Activated CD8-positive, alpha-beta T cell treated with anti-CD3 and anti-CD28 coated beads for 36 hours (primary cell): ENCODE results near the gene GRM2. TPM values are rescaled to one million over a fixed set of nuclear protein-coding genes. Genes with fewer than 3 reads are reported as not detected.
A peak's percentile ranks its signal among the peaks of the same experiment; 100 is the strongest.
"Not testable (repeated sequence)": the region's sequence is repeated elsewhere in the genome, so short reads cannot be mapped to it uniquely, and the experiment has no call there.

ENCODE experiments used
- ATAC-seq: fragments of 200-7000 bp; cut with Tn5 transposase; one replicate; pipeline ENCODE4 v1.10.0; 2021; ENCODE audit warnings: mild to moderate bottlenecking, moderate library complexity
- CTCF ChIA-PET: fragments of 350-600 bp; sonication (Branson Sonifier 250); formaldehyde crosslinking; loops from one replicate; lab custom pipeline; 2021; ENCODE audit warnings: antibody characterized with exemption; lab: Charles Lee
- POLR2A ChIA-PET: fragments of 350-600 bp; sonication (Branson Sonifier 250); formaldehyde crosslinking; loops from one replicate; lab custom pipeline; 2021; ENCODE audit warnings: antibody characterized with exemption; lab: Charles Lee
- DNase-seq: peaks from one replicate; pipeline ENCODE4 v3.0.0-alpha.2; 2020
- H3K27ac Mint-ChIP-seq: one replicate; pipeline ENCODE4 v1.8.0; 2021; ENCODE audit warnings: mild to moderate bottlenecking, mixed read lengths
- H3K27me3 Mint-ChIP-seq: one replicate; pipeline ENCODE4 v1.8.0; 2021; ENCODE audit warnings: mixed read lengths
- H3K36me3 Mint-ChIP-seq: one replicate; pipeline ENCODE4 v1.8.0; 2021; ENCODE audit warnings: low read depth, mixed read lengths
- H3K4me1 Mint-ChIP-seq: one replicate; pipeline ENCODE4 v1.8.0; 2021; ENCODE audit warnings: low read depth, mixed read lengths
- H3K4me3 Mint-ChIP-seq: one replicate; pipeline ENCODE4 v1.8.0; 2021; ENCODE audit warnings: mild to moderate bottlenecking, moderate library complexity, mixed read lengths
- H3K9me3 Mint-ChIP-seq: one replicate; pipeline ENCODE4 v1.8.0; 2021; ENCODE audit warnings: mixed read lengths
- intact Hi-C: fragments of 100-400 bp; cut with micrococcal nuclease; formaldehyde crosslinking; loops from one replicate; pipeline ENCODE4 v1.10.0; 2022
- total RNA-seq, 2 experiments: library from RNA; stranded (reverse); gene quantifications; one replicate each; pipeline ENCODE4 v1.2.3, GENCODE V29; 2021
- TF ChIP-seq, protein P1 (sequence below): fragments of 200-600 bp; IDR thresholded peaks from one replicate; pipeline ENCODE4 v1.8.0; 2022; ENCODE audit warnings: antibody characterized with exemption, mild to moderate bottlenecking

The GRM2 gene
- total RNA-seq, 2 experiments from 2014 or later = 0.20 to 0.22 TPM

- peaks cover 5% of the 10 kb centered on the region for H3K9me3 Mint-ChIP-seq
- no peak overlapping the region for H3K4me3 Mint-ChIP-seq
- CTCF ChIA-PET = interaction anchor here (1.0 to 2.8 kb wide), 4 partner anchors 17 to 83 kb away, joined by 3 to 25 read pairs (median 5); no protein-coding TSS in a partner anchor
- peaks cover 19% of the 10 kb centered on the region for H3K27me3 Mint-ChIP-seq
- intact Hi-C loops = no loop called here
- peaks cover 5% of the 10 kb centered on the region for H3K36me3 Mint-ChIP-seq
- TF ChIP-seq, protein P1, sequence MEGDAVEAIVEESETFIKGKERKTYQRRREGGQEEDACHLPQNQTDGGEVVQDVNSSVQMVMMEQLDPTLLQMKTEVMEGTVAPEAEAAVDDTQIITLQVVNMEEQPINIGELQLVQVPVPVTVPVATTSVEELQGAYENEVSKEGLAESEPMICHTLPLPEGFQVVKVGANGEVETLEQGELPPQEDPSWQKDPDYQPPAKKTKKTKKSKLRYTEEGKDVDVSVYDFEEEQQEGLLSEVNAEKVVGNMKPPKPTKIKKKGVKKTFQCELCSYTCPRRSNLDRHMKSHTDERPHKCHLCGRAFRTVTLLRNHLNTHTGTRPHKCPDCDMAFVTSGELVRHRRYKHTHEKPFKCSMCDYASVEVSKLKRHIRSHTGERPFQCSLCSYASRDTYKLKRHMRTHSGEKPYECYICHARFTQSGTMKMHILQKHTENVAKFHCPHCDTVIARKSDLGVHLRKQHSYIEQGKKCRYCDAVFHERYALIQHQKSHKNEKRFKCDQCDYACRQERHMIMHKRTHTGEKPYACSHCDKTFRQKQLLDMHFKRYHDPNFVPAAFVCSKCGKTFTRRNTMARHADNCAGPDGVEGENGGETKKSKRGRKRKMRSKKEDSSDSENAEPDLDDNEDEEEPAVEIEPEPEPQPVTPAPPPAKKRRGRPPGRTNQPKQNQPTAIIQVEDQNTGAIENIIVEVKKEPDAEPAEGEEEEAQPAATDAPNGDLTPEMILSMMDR = no peak
- H3K27ac Mint-ChIP-seq = peak overlapping the region; percentile 46
- H3K4me1 Mint-ChIP-seq = peaks cover 36% of the 10 kb centered on the region
- POLR2A ChIA-PET = no interaction called here
- ATAC-seq = no peak
- no peak for DNase-seq
Measured at GRCh38 chr3:51735950-51736349, 29.1 kb downstream of the GRM2 start.

GRCh38 chr3:51739110-51739509, 32.2 kb downstream of the GRM2 start:
- ChIA-PET CTCF (interaction anchor here (2.7 kb wide), 1 partner anchor 20 kb away, joined by 12 read pairs; no protein-coding TSS in a partner anchor), POLR2A (no interaction called here)
- peaks cover 3% of the 10 kb centered on the region for H3K9me3 Mint-ChIP-seq
- DNase-seq (no peak), ATAC-seq (no peak)
- H3K4me1 Mint-ChIP-seq = peaks cover 27% of the 10 kb centered on the region
- no peak overlapping the region for H3K27ac Mint-ChIP-seq
- intact Hi-C loops = no loop called here
- H3K27me3 Mint-ChIP-seq = peaks cover 18% of the 10 kb centered on the region
- H3K4me3 Mint-ChIP-seq = no peak overlapping the region
- no peaks in the 10 kb centered on the region for H3K36me3 Mint-ChIP-seq
- TF ChIP-seq, protein P1 = no peak

- H3K4me3 Mint-ChIP-seq = peak overlapping the region; percentile 19
- intact Hi-C loops, POLR2A ChIA-PET, H3K27ac Mint-ChIP-seq, ATAC-seq, H3K9me3 Mint-ChIP-seq, DNase-seq, H3K36me3 Mint-ChIP-seq: not testable (repeated sequence)
- H3K4me1 Mint-ChIP-seq = peaks cover 16% of the 10 kb centered on the region
- CTCF ChIA-PET = interaction anchor here (1.0 to 1.8 kb wide), 2 partner anchors 57 to 58 kb away, joined by 3 to 4 read pairs; no protein-coding TSS in a partner anchor
- peaks cover 18% of the 10 kb centered on the region for H3K27me3 Mint-ChIP-seq
Measured at GRCh38 chr3:51742320-51742719, 35.5 kb downstream of the GRM2 start.

- CTCF ChIA-PET = interaction anchor here (1.8 kb wide), 1 partner anchor 56 kb away, joined by 4 read pairs; no protein-coding TSS in a partner anchor
- peaks cover 14% of the 10 kb centered on the region for H3K27me3 Mint-ChIP-seq
Measured at GRCh38 chr3:51742978-51743377, 36.1 kb downstream of the GRM2 start.

GRCh38 chr3:51747840-51748239, 41.0 kb downstream of the GRM2 start:
- ATAC-seq (peak; percentile 58), DNase-seq (no peak)
- Mint-ChIP-seq H3K9me3 (no peaks in the 10 kb centered on the region), H3K4me3 (no peak overlapping the region), H3K27ac (peak overlapping the region; percentile 54), H3K27me3 (no peaks in the 10 kb centered on the region), H3K36me3 (peaks cover 4% of the 10 kb centered on the region), H3K4me1 (peaks cover 35% of the 10 kb centered on the region)
- ChIA-PET CTCF (interaction anchor here (1.5 to 1.8 kb wide), 2 partner anchors 18 to 28 kb away, joined by 5 to 6 read pairs; no protein-coding TSS in a partner anchor), POLR2A (no interaction called here)
- TF ChIP-seq, protein P1 = no peak
- intact Hi-C loops = no loop called here

More at GRCh38 chr3:51742978-51743377, 36.1 kb downstream of the GRM2 start:
- peaks cover 21% of the 10 kb centered on the region for H3K4me1 Mint-ChIP-seq
- H3K9me3 Mint-ChIP-seq, H3K36me3 Mint-ChIP-seq, POLR2A ChIA-PET, intact Hi-C loops, ATAC-seq: not testable (repeated sequence)
- H3K27ac Mint-ChIP-seq = peak overlapping the region; percentile 2
- H3K4me3 Mint-ChIP-seq = peak overlapping the region; percentile 19
- peak; percentile 35 for DNase-seq

GRCh38 chr3:51748327-51748726, 41.5 kb downstream of the GRM2 start:
- H3K9me3 Mint-ChIP-seq = no peaks in the 10 kb centered on the region
- H3K4me3 Mint-ChIP-seq = no peak overlapping the region
- H3K36me3 Mint-ChIP-seq = peaks cover 4% of the 10 kb centered on the region
- DNase-seq (no peak), ATAC-seq (no peak)
- H3K27me3 Mint-ChIP-seq = no peaks in the 10 kb centered on the region
- H3K27ac Mint-ChIP-seq = peak overlapping the region; percentile 54
- intact Hi-C loops = no loop called here
- TF ChIP-seq, protein P1 = no peak
- H3K4me1 Mint-ChIP-seq = peaks cover 35% of the 10 kb centered on the region
- CTCF ChIA-PET = interaction anchor here (0.9 to 1.8 kb wide), 3 partner anchors 19 to 52 kb away, joined by 4 to 6 read pairs (median 5); no protein-coding TSS in a partner anchor
- POLR2A ChIA-PET = no interaction called here
